DMS 273 treated with DMSO at 0.1 percent for 48 hours (cell line): ENCODE measurements around the gene CD68.
"Not testable (repeated sequence)": the region's sequence is repeated elsewhere in the genome, so short reads cannot be mapped to it uniquely, and the experiment has no call there.

Experiments
- DNase-seq: peaks from one replicate; lab custom pipeline; 2025; lab: John Stamatoyannopoulos, UW

Gene CD68

GRCh38 chr17:7580604-7581575 lies 1.5 kb downstream of the CD68 start:
- DNase-seq: no peak

GRCh38 chr17:7582396-7583252 lies 3.2 kb downstream of the CD68 start:
- DNase-seq: no peak

GRCh38 chr17:7583253-7584109 lies 4.0 kb downstream of the CD68 start, which contains the start of gene MPDU1:
TSS of gene MPDU1 (plus strand) at chr17:7583852. CDS start at chr17:7583863, 11 bp downstream.
- DNase-seq: peak; percentile 90

GRCh38 chr17:7586673-7587419 lies 7.4 kb downstream of the CD68 start:
- DNase-seq: no peak

- no peak for DNase-seq
These were observed 8.1 kb downstream of the CD68 start for GRCh38 chr17:7587420-7588151.

- DNase-seq: no peak
These were observed 9.2 kb downstream of the CD68 start for GRCh38 chr17:7588553-7589203.

GRCh38 chr17:7589204-7589868 lies 9.9 kb downstream of the CD68 start:
- no peak for DNase-seq

- DNase-seq: no peak
These were observed 10.7 kb downstream of the CD68 start, which contains the start of gene SOX15 for GRCh38 chr17:7589891-7590691. TSS of gene SOX15 (minus strand) at chr17:7590094. CDS start at chr17:7589676, 418 bp downstream.

- no peak for DNase-seq
These were observed 11.3 kb downstream of the CD68 start for GRCh38 chr17:7590743-7591142.

- no peak for DNase-seq
These were observed 12.2 kb downstream of the CD68 start for GRCh38 chr17:7591596-7591995.

GRCh38 chr17:7592422-7593021 lies 13.1 kb downstream of the CD68 start:
- DNase-seq: no peak

GRCh38 chr17:7593296-7593695 lies 13.9 kb downstream of the CD68 start:
- DNase-seq: no peak

- not testable (repeated sequence) for DNase-seq
These were observed 18.1 kb downstream of the CD68 start for GRCh38 chr17:7597561-7597960.

- no peak for DNase-seq
These were observed 26.8 kb downstream of the CD68 start for GRCh38 chr17:7606280-7606679.

- DNase-seq: no peak
These were observed 31.2 kb downstream of the CD68 start for GRCh38 chr17:7610641-7611040.

GRCh38 chr17:7611635-7612293 lies 32.3 kb downstream of the CD68 start:
- no peak for DNase-seq

- no peak for DNase-seq
These were observed 32.8 kb downstream of the CD68 start for GRCh38 chr17:7612294-7612640.
